SU-DHL-6 (cell line): ENCODE measurements around the gene ZFAND6.

Experiments used
- H2AFZ ChIP-seq: fragments of 200-600 bp; sonication (generic); 2 replicates; pipeline ENCODE4 v1.6.1; 2014; ENCODE audit warnings: low read depth, mild to moderate bottlenecking, moderate library complexity, mixed read lengths, antibody characterized with exemption, low read length; ENCODE audit not compliant: severe bottlenecking
- H3F3A ChIP-seq: fragments of 200-600 bp; shearing (Covaris generic); 2 replicates; pipeline ENCODE4 v1.6.0; 2016; ENCODE audit warnings: antibody characterized with exemption, mild to moderate bottlenecking; ENCODE audit not compliant: insufficient read depth
- H3K27ac ChIP-seq: fragments of 200-600 bp; sonication (generic); 2 replicates; pipeline ENCODE4 v1.5.1; 2016; ENCODE audit warnings: low read depth, mild to moderate bottlenecking, low read length, moderate library complexity, mixed read lengths
- H3K27me3 ChIP-seq: fragments of 200-600 bp; sonication (generic), shearing (Covaris generic); 2 replicates; pipeline ENCODE4 v1.6.0; 2014; ENCODE audit warnings: mild to moderate bottlenecking, low read length
- H3K36me3 ChIP-seq: fragments of 200-600 bp; sonication (generic); 2 replicates; pipeline ENCODE4 v1.6.1; 2014; ENCODE audit warnings: mild to moderate bottlenecking, low read length, mixed read lengths
- H3K4me2 ChIP-seq: fragments of 300-600, 200-600 bp; shearing (Covaris generic), sonication (generic); 2 replicates; pipeline ENCODE4 v1.6.0; 2014; ENCODE audit warnings: low read length, low read depth, mild to moderate bottlenecking; ENCODE audit not compliant: poor library complexity, severe bottlenecking
- H3K4me3 ChIP-seq: fragments of 200-600 bp; sonication (generic); 2 replicates; pipeline ENCODE4 v1.5.1; 2014; ENCODE audit warnings: antibody characterized with exemption, low read length, mild to moderate bottlenecking, mixed read lengths; ENCODE audit not compliant: insufficient read depth, poor library complexity, severe bottlenecking
- H3K79me2 ChIP-seq: fragments of 200-600 bp; sonication (generic); 2 replicates; pipeline ENCODE4 v1.6.1; 2014; ENCODE audit warnings: mild to moderate bottlenecking, low read length, moderate library complexity; ENCODE audit not compliant: insufficient read depth
- H3K9ac ChIP-seq: fragments of 200-600 bp; sonication (generic); 2 replicates; pipeline ENCODE4 v1.7.0; 2014; ENCODE audit warnings: mild to moderate bottlenecking, low read length
- H3K9me2 ChIP-seq: fragments of 200-600 bp; sonication (generic); replicated peaks from 2 replicates; pipeline ENCODE4 v1.6.1; 2014; ENCODE audit warnings: low read length; ENCODE audit not compliant: insufficient read depth
- H3K9me3 ChIP-seq: fragments of 200-600 bp; sonication (generic); 2 replicates; pipeline ENCODE4 v1.6.1; 2014; ENCODE audit warnings: low read length, mixed read lengths; ENCODE audit not compliant: insufficient read depth
- H4K20me1 ChIP-seq: fragments of 200-600 bp; sonication (generic); 2 replicates; pipeline ENCODE4 v1.6.1; 2014; ENCODE audit warnings: low read depth, mild to moderate bottlenecking, antibody characterized with exemption, low read length, moderate library complexity, mixed read lengths
- EZH2phosphoT487 ChIP-seq: fragments of 200-600 bp; sonication (generic), shearing (Covaris generic); conservative IDR thresholded peaks from 2 replicates; pipeline ENCODE4 v1.6.1; 2018; ENCODE audit warnings: mild to moderate bottlenecking, antibody characterized with exemption, low read length, moderate library complexity, mixed read lengths
- TF ChIP-seq, protein P1 (sequence below): fragments of 200-600 bp; sonication (generic); IDR thresholded peaks from one replicate; pipeline ENCODE4 v1.5.1; 2017; ENCODE audit warnings: antibody characterized with exemption, mild to moderate bottlenecking, low read length, moderate library complexity; ENCODE audit not compliant: insufficient read depth, poor library complexity, severe bottlenecking

ZFAND6 gene

DNA sequence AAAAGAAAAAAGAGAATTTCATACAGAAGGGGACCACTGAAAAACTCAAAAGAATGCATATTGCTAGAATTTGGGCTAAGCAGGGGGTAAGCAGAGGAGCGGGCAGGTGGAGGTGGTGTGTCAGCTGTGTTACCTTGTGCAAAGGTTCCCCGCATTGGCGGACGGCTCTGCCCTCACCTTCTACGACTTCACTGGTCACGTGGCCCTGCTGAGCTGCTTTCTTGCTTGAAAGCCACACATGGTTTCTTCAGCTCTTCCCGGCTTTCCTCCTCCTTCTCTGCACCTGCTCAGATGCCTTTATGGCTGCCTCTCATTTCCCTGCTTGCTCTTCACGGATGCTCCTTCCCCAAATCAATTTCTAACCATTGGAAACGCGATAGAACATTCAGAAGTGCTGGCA lies 123.8 kb downstream of the ZFAND6 start:
- H3K4me3 ChIP-seq = no peak overlapping the region
- H3K9me2 ChIP-seq = no peaks in the 10 kb centered on the region
- TF ChIP-seq, protein P1, sequence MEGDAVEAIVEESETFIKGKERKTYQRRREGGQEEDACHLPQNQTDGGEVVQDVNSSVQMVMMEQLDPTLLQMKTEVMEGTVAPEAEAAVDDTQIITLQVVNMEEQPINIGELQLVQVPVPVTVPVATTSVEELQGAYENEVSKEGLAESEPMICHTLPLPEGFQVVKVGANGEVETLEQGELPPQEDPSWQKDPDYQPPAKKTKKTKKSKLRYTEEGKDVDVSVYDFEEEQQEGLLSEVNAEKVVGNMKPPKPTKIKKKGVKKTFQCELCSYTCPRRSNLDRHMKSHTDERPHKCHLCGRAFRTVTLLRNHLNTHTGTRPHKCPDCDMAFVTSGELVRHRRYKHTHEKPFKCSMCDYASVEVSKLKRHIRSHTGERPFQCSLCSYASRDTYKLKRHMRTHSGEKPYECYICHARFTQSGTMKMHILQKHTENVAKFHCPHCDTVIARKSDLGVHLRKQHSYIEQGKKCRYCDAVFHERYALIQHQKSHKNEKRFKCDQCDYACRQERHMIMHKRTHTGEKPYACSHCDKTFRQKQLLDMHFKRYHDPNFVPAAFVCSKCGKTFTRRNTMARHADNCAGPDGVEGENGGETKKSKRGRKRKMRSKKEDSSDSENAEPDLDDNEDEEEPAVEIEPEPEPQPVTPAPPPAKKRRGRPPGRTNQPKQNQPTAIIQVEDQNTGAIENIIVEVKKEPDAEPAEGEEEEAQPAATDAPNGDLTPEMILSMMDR = no peak
- no peak for TF ChIP-seq EZH2phosphoT487
- no peaks in the 10 kb centered on the region for H3K79me2 ChIP-seq
- H3K27ac ChIP-seq = no peak overlapping the region
- no peaks in the 10 kb centered on the region for H3K27me3 ChIP-seq
- no peak overlapping the region for H3K9ac ChIP-seq
- H3F3A ChIP-seq = no peaks in the 10 kb centered on the region
- no peak overlapping the region for H3K4me2 ChIP-seq
- H2AFZ ChIP-seq = no peak overlapping the region
- no peaks in the 10 kb centered on the region for H3K36me3 ChIP-seq
- no peaks in the 10 kb centered on the region for H3K9me3 ChIP-seq
- no peaks in the 10 kb centered on the region for H4K20me1 ChIP-seq

DNA sequence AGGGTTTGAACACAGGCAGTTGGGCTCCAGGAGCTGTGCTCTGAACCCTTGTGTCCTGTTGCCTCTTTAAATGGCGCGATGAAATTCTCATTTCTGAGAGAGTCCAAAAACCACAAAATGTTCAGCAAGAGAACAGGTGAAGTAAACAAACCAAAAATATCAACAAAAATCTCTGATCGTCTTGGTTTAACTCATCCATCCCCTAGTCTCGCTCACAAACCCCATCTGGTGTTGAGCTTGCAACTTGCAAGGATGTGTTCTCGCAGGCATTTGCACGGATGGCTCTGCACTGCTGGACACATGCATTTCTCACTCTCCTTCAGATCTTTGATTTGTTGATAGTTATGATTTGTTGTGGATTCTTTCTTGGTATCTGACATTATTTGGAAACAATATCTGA lies 124.4 kb downstream of the ZFAND6 start:
- no peak for TF ChIP-seq EZH2phosphoT487
- TF ChIP-seq, protein P1 = no peak
- Histone ChIP-seq H3K4me2 (no peak overlapping the region), H3K36me3 (no peaks in the 10 kb centered on the region), H3K4me3 (no peak overlapping the region), H3K27ac (no peak overlapping the region), H3K9me3 (no peaks in the 10 kb centered on the region), H3F3A (no peaks in the 10 kb centered on the region), H3K27me3 (no peaks in the 10 kb centered on the region), H3K9ac (no peak overlapping the region), H2AFZ (no peak overlapping the region), H3K9me2 (no peaks in the 10 kb centered on the region), H4K20me1 (no peaks in the 10 kb centered on the region), H3K79me2 (no peaks in the 10 kb centered on the region)

DNA sequence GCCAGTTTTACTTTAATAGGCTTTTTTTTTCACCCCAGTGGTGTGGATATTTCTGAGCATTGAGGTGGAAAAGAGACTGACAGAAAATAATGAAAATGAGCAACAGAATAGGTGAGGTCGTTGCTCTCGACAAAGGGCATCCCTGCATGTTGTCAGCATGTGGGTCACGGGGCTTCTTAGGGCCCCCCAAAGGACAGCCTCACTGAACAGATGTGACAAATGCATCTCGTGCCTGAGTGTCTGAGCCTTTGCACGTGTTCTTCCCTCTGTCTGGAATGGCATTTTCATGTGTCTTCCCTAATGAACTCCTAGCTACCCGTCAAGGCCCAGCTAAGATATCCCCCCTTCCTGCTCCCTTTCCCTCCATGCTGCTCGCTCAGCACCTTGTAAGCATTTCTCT lies 125.1 kb downstream of the ZFAND6 start:
- Histone ChIP-seq H3K4me3 (no peak overlapping the region), H3K4me2 (no peak overlapping the region), H3K27me3 (no peaks in the 10 kb centered on the region), H3K9me2 (no peaks in the 10 kb centered on the region), H3K9ac (no peak overlapping the region), H4K20me1 (no peaks in the 10 kb centered on the region), H3K27ac (no peak overlapping the region), H3F3A (no peaks in the 10 kb centered on the region), H3K36me3 (no peaks in the 10 kb centered on the region), H2AFZ (no peak overlapping the region), H3K79me2 (no peaks in the 10 kb centered on the region), H3K9me3 (no peaks in the 10 kb centered on the region)
- no peak for TF ChIP-seq EZH2phosphoT487
- TF ChIP-seq, protein P1 = no peak
